Liver (tissue), 9 donors: Measurements from ENCODE around the gene PLXND1. TPM values are rescaled to one million over a fixed set of nuclear protein-coding genes. Genes with fewer than 3 reads are reported as not detected.
"Not testable (repeated sequence)": the region's sequence is repeated elsewhere in the genome, so short reads cannot be mapped to it uniquely, and the experiment has no call there.

Source experiments
- DNase-seq: peaks from one replicate; pipeline ENCODE4 v3.0.0-alpha.2; 2017; ENCODE audit warnings: low spot score
- H3K27ac ChIP-seq, 2 donors: one replicate each; pipeline ENCODE4 v1.7.0; 2013; ENCODE audit warnings: inconsistent platforms in 2 of 2, low read length in 2 of 2, control low read depth in 1 of 2, low read depth in 1 of 2, mild to moderate bottlenecking in 1 of 2
- H3K27me3 ChIP-seq, 4 donors: one replicate each; pipeline versions ENCODE4 v1.6.1 to v1.7.0; 2013; ENCODE audit warnings: low read length in 3 of 4, inconsistent platforms in 1 of 4, mild to moderate bottlenecking in 1 of 4, moderate library complexity in 1 of 4; ENCODE audit not compliant: control insufficient read depth in 4 of 4, insufficient read depth in 4 of 4
- H3K36me3 ChIP-seq, 4 donors: one replicate each; pipeline versions ENCODE4 v1.6.1 to v1.7.0; 2013; ENCODE audit warnings: low read length in 3 of 4, mild to moderate bottlenecking in 3 of 4, low read depth in 1 of 4, moderate library complexity in 1 of 4; ENCODE audit not compliant: control insufficient read depth in 4 of 4, insufficient read depth in 3 of 4
- H3K4me1 ChIP-seq, 4 donors: one replicate each; pipeline versions ENCODE4 v1.6.1 to v1.7.0; 2013; ENCODE audit warnings: low read length in 3 of 4, mild to moderate bottlenecking in 3 of 4, moderate library complexity in 1 of 4; ENCODE audit not compliant: control insufficient read depth in 4 of 4, insufficient read depth in 4 of 4
- H3K4me3 ChIP-seq, 3 donors: one replicate each; pipeline versions ENCODE4 v1.6.1 to v1.7.0; 2013; ENCODE audit warnings: low read length in 3 of 3, control low read depth in 1 of 3, low read depth in 1 of 3, mild to moderate bottlenecking in 1 of 3
- H3K9ac ChIP-seq, 2 donors: one replicate each; pipeline ENCODE4 v1.7.0; 2013; ENCODE audit warnings: low read length in 2 of 2, mild to moderate bottlenecking in 2 of 2, moderate library complexity in 2 of 2, control low read depth in 1 of 2, low read depth in 1 of 2
- H3K9me3 ChIP-seq, 4 donors: one replicate each; pipeline versions ENCODE4 v1.6.1 to v1.7.0; 2013; ENCODE audit warnings: low read length in 3 of 4; ENCODE audit not compliant: control insufficient read depth in 4 of 4
- FOXA2 ChIP-seq: IDR thresholded peaks from 2 replicates; pipeline ENCODE4 v1.6.1; 2016; ENCODE audit warnings: antibody characterized with exemption
- GABPA ChIP-seq, 2 donors: IDR thresholded peaks in 1 of 2; conservative IDR thresholded peaks in 1 of 2; 2 replicates each; pipeline ENCODE4 v1.6.1; 2016; ENCODE audit warnings: antibody characterized with exemption in 2 of 2, mild to moderate bottlenecking in 1 of 2, moderate library complexity in 1 of 2
- RAD21 ChIP-seq, 2 donors: IDR thresholded peaks; 2 replicates each; pipeline ENCODE4 v1.6.1; 2016; ENCODE audit warnings: antibody characterized with exemption in 2 of 2, mild to moderate bottlenecking in 2 of 2
- RXRA ChIP-seq, 2 donors: IDR thresholded peaks; 2 replicates each; pipeline ENCODE4 v1.6.1; 2017 to 2018; ENCODE audit warnings: antibody characterized with exemption in 2 of 2, mild to moderate bottlenecking in 1 of 2
- SP1 ChIP-seq: IDR thresholded peaks from 2 replicates; pipeline ENCODE4 v1.6.1; 2018; ENCODE audit warnings: antibody characterized with exemption, mild to moderate bottlenecking
- TAF1 ChIP-seq: conservative IDR thresholded peaks from 2 replicates; pipeline ENCODE4 v1.6.1; 2016; ENCODE audit warnings: antibody characterized with exemption, mild to moderate bottlenecking
- YY1 ChIP-seq: IDR thresholded peaks from 2 replicates; pipeline ENCODE4 v1.6.1; 2016; ENCODE audit warnings: antibody characterized with exemption, mild to moderate bottlenecking
- WGBS: extraction: QIAGEN DNeasy Blood & Tissue Kit; methylation state at CpG from one replicate; pipeline ENCODE4 v1.1.7; 2013; 5-methylcytosine and 5-hydroxymethylcytosine counted together
- polyA plus RNA-seq, 2 donors: library from polyadenylated mRNA; stranded (reverse) in 1 of 2; unstranded in 1 of 2; fragments of 200-250 nt in 1 of 2; fragments of >200 nt in 1 of 2; fragmentation: Nextera tagmentation in 1 of 2; extraction: Ambion mirVana in 1 of 2; gene quantifications; one replicate each; pipeline versions ENCODE4 v1.2.1 to v1.2.3, GENCODE V29; 2013 to 2015
- total RNA-seq, 2 donors: library from RNA; depleted of rRNA; stranded (reverse); fragments of >200 nt; gene quantifications; one replicate each; pipeline ENCODE4 v1.2.3, GENCODE V29; 2014
- TF ChIP-seq, protein P1 (sequence below): IDR thresholded peaks from 2 replicates; pipeline ENCODE4 v1.6.1; 2016; ENCODE audit warnings: antibody characterized with exemption
- TF ChIP-seq, protein P2 (sequence below): IDR thresholded peaks from 2 replicates; pipeline ENCODE4 v1.6.1; 2016; ENCODE audit warnings: antibody characterized with exemption
- donor health status: healthy.
- donor health status: healthy.
- donor health status: healthy.
- donor health status: healthy.
- donor health status: healthy.

The PLXND1 gene
- total and polyA plus RNA-seq, 4 donors: 10.4 to 50.2 (median 32.8) TPM

DNA sequence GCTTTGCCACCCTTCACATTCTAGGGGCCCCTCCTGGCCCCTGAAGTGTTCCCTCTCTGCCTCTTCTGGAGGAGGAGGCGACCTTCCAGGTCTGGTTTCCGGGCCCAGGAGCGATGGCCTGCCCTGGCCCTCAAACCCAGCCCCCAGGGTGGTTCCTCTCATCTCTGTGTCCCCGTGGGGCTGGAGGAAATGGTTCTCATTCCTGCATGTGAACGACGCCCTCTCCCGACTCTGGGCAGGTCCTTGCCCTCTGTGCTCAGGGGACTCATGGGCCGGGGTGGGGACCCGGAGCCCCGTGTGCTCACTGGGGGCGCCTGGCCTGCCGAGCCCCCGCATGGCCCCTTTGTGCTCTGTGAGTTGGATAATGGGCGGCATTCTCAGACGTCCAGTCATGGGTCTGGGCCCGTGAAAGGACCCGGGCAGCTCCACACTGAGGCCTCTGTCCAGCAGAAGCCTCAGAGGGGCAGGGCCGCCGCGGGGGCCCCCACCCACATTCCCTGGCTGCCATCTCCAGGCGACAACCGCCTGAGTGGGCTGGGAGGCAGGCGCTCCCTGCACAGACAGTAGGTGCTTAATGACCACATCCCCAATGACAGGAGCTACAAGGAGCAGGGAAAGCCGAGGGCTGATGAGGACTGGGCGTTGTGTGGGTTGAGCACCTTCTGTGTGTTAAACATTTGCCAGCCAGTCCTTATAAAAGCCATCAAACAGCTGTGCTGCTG is 5.5 kb upstream of the PLXND1 start:
- no peak overlapping the region for H3K9ac ChIP-seq
- no peak for DNase-seq

DNA sequence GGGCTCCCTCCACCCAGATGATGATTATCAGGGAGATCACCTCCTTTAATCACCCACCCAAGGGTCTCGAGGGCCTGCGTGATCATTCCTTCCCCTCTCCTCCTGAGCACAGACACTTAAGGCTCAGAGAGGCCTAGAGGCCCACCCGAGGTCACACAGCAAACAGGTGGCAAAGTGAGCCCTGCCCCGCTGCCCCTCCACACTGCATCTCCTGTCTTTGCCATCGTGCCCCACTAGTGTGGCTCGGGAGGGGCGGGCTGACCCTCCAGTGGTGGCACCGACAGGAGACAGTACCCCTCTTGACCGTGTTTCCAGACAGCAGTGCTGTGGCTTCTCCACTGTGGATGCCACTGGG is 4.9 kb upstream of the PLXND1 start:
- no peaks in the 10 kb centered on the region for H3K9me3 ChIP-seq
- 87% methylated on average over 9 of the region's 9 CpGs for WGBS
- DNase-seq: no peak
- peaks cover 0 to 14% (median 8%) of the 10 kb centered on the region in 4 donors for H3K4me1 ChIP-seq
- no peaks in the 10 kb centered on the region for H3K36me3 ChIP-seq
- no peak overlapping the region for H3K4me3 ChIP-seq
- H3K9ac ChIP-seq: no peak overlapping the region
- no peaks in the 10 kb centered on the region for H3K27me3 ChIP-seq
- TF ChIP-seq, protein P1, sequence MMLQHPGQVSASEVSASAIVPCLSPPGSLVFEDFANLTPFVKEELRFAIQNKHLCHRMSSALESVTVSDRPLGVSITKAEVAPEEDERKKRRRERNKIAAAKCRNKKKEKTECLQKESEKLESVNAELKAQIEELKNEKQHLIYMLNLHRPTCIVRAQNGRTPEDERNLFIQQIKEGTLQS: no peak
- TF ChIP-seq TAF1: no peak
- TF ChIP-seq YY1: no peak
- no peak overlapping the region for H3K27ac ChIP-seq

More for the DNA sequence above, 5.5 kb upstream of the PLXND1 start:
- Histone ChIP-seq H3K9me3 (no peaks in the 10 kb centered on the region), H3K36me3 (no peaks in the 10 kb centered on the region), H3K4me1 (peaks cover 0 to 14% (median 8%) of the 10 kb centered on the region in 4 donors), H3K27me3 (no peaks in the 10 kb centered on the region), H3K27ac (peak overlapping the region in 1 of 2 donors; percentile 5), H3K4me3 (no peak overlapping the region)
- TF ChIP-seq, protein P2, sequence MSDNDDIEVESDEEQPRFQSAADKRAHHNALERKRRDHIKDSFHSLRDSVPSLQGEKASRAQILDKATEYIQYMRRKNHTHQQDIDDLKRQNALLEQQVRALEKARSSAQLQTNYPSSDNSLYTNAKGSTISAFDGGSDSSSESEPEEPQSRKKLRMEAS: no peak
- TF ChIP-seq GABPA (IDR thresholded peaks at IDR 0.05 in 1 of 2, conservative IDR thresholded peaks at IDR 0.05 in 1 of 2): no peak
- TF ChIP-seq SP1: no peak
- no peak for TF ChIP-seq FOXA2
- peak in 1 of 2 donors; percentile 11 for TF ChIP-seq RAD21 (IDR thresholded peaks at IDR 0.05)
- TF ChIP-seq RXRA (IDR thresholded peaks at IDR 0.05): peak; percentile 24 to 39
- 59% methylated on average over 25 of the region's 25 CpGs for WGBS

DNA sequence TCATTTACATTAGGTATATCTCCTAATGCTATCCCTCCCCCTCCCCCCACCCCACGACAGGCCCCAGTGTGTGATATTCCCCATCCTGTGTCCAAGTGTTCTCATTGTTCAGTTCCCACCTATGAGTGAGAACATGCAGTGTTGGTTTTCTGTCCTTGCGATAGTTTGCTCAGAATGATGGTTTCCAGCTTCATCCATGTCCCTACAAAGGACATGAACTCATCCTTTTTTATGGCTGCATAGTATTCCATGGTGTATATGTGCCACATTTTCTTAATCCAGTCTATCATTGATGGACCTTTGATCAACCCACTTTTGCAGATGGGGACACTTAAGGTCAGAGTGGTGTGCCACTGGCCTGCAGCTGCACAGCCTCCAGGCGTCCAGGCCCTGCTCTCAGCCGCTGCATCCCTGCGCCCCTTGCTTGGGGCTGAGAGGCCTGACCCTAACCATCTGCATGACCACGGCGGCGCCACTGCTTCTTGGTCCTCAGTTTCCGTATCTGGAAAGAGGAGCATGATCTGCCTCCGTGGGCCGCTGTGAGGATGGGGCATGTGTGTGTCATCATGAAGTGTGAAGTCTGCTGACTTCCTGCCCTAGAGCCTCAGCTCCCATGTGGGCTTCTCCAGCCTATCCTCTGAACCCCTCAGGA is 4.4 kb upstream of the PLXND1 start:
- WGBS: 93% methylated on average over 11 of the region's 11 CpGs
- peaks cover 2 to 12% (median 8%) of the 10 kb centered on the region in 4 donors for H3K4me1 ChIP-seq
- H3K9ac ChIP-seq: not testable (repeated sequence)

DNA sequence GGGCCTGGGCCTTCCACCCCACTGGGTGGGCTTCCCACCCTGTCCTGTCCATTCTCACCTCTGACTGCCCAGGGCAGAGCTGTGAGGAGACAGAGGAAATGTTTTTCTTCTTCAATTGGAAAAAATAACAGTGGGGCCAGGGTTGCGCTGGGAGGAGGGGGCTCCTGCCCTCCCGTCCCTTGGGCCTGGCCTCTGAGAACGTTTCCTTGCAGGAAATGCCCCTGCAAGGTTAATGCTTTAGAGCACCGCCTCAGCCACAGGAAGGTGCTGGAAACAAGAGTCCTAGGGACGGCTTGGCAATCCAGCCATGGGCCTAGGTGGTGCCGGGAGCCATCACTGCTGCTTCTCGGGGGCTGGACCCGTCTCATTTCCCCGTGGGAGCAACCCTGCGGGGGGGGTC is 3.8 kb upstream of the PLXND1 start:
- H3K36me3 ChIP-seq: no peaks in the 10 kb centered on the region
- no peaks in the 10 kb centered on the region for H3K27me3 ChIP-seq
- H3K4me1 ChIP-seq: peaks cover 2 to 16% (median 10%) of the 10 kb centered on the region in 4 donors
- H3K27ac ChIP-seq: peak overlapping the region in 1 of 2 donors; percentile 54
- no peak overlapping the region for H3K9ac ChIP-seq
- 59% methylated on average over 10 of the region's 10 CpGs for WGBS
- H3K9me3 ChIP-seq: no peaks in the 10 kb centered on the region
- no peak for DNase-seq
- TF ChIP-seq GABPA (IDR thresholded peaks at IDR 0.05 in 1 of 2, conservative IDR thresholded peaks at IDR 0.05 in 1 of 2): no peak
- no peak overlapping the region for H3K4me3 ChIP-seq

More for the DNA sequence above, 4.4 kb upstream of the PLXND1 start:
- H3K36me3 ChIP-seq, H3K27me3 ChIP-seq, H3K27ac ChIP-seq, DNase-seq, H3K9me3 ChIP-seq, H3K4me3 ChIP-seq: not testable (repeated sequence)
